ENCODE results near the gene PIP5K1B.

The PIP5K1B gene

GRCh38 chr9:68852941-68853340, 147.9 kb downstream of the PIP5K1B start:
- no peak for DNase-seq
- Histone ChIP-seq H3K9me2 (replicated peaks; ENCODE audit: insufficient read depth, low read length) (no peaks in the 10 kb centered on the region), H3K4me1 (ENCODE audit: low read length) (peaks cover 3% of the 10 kb centered on the region), H2AFZ (ENCODE audit: low read length) (no peak overlapping the region), H3F3A (ENCODE audit: insufficient read depth, low read length) (no peaks in the 10 kb centered on the region), H3K27me3 (replicated peaks; ENCODE audit: insufficient read depth, low read length) (no peaks in the 10 kb centered on the region), H3K36me3 (replicated peaks; ENCODE audit: insufficient read depth, low read length) (no peaks in the 10 kb centered on the region), H3K9me3 (replicated peaks; ENCODE audit: insufficient read depth, low read length) (no peaks in the 10 kb centered on the region), H3K4me3 (ENCODE audit: low read length) (no peak overlapping the region), H4K20me1 (ENCODE audit: insufficient read depth, low read length) (no peaks in the 10 kb centered on the region), H3K4me2 (ENCODE audit: low read depth, low read length) (no peak overlapping the region), H3K27ac (ENCODE audit: low read length) (no peak overlapping the region), H3K79me2 (ENCODE audit: low read length) (no peaks in the 10 kb centered on the region), H3K9ac (ENCODE audit: low read length) (no peak overlapping the region)
- TF ChIP-seq EZH2 (optimal IDR thresholded peaks at IDR 0.05; ENCODE audit: low read depth, low read length) (no peak), EZH2phosphoT487 (IDR thresholded peaks at IDR 0.05; ENCODE audit: low read length) (no peak)
- TF ChIP-seq, protein P1, sequence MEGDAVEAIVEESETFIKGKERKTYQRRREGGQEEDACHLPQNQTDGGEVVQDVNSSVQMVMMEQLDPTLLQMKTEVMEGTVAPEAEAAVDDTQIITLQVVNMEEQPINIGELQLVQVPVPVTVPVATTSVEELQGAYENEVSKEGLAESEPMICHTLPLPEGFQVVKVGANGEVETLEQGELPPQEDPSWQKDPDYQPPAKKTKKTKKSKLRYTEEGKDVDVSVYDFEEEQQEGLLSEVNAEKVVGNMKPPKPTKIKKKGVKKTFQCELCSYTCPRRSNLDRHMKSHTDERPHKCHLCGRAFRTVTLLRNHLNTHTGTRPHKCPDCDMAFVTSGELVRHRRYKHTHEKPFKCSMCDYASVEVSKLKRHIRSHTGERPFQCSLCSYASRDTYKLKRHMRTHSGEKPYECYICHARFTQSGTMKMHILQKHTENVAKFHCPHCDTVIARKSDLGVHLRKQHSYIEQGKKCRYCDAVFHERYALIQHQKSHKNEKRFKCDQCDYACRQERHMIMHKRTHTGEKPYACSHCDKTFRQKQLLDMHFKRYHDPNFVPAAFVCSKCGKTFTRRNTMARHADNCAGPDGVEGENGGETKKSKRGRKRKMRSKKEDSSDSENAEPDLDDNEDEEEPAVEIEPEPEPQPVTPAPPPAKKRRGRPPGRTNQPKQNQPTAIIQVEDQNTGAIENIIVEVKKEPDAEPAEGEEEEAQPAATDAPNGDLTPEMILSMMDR (IDR thresholded peaks at IDR 0.05; ENCODE audit: low read length), result no peak

DNA sequence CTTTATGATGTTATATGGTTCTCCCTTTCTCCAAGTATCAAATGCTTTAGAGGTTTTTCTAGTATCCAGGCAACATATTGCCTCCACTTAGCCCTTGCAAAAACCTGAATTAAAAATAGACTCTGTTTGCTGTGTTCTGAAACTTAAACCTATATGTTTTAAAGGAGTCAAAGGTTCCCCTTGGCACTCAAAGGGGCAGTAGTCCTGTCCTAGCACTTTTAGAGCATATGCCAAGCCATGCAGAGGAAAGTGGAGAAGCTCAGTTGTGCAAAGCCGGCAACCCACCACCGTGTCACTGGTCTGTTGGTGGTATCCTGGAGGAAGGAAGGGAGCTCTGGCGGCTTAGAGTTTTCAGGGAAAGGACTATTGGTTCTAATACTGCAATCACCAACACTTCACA, 154.3 kb downstream of the PIP5K1B start:
- H3K9ac ChIP-seq (ENCODE audit: low read length), result no peak overlapping the region
- H3K9me3 ChIP-seq (replicated peaks; ENCODE audit: insufficient read depth, low read length), result no peaks in the 10 kb centered on the region
- DNase-seq, result no peak
- no peaks in the 10 kb centered on the region for H3K36me3 ChIP-seq (replicated peaks; ENCODE audit: insufficient read depth, low read length)
- no peaks in the 10 kb centered on the region for H3K9me2 ChIP-seq (replicated peaks; ENCODE audit: insufficient read depth, low read length)
- no peaks in the 10 kb centered on the region for H3F3A ChIP-seq (ENCODE audit: insufficient read depth, low read length)
- H3K79me2 ChIP-seq (ENCODE audit: low read length), result no peaks in the 10 kb centered on the region
- H3K4me3 ChIP-seq (ENCODE audit: low read length), result no peak overlapping the region
- no peaks in the 10 kb centered on the region for H3K27me3 ChIP-seq (replicated peaks; ENCODE audit: insufficient read depth, low read length)
- TF ChIP-seq, protein P1 (IDR thresholded peaks at IDR 0.05; ENCODE audit: low read length), result no peak
- no peak for TF ChIP-seq EZH2phosphoT487 (IDR thresholded peaks at IDR 0.05; ENCODE audit: low read length)
- no peak for TF ChIP-seq EZH2 (optimal IDR thresholded peaks at IDR 0.05; ENCODE audit: low read depth, low read length)
- 0 out of 2 replicates have a peak overlapping the region, but pooled peaks have one; percentile 26 for H3K4me2 ChIP-seq (ENCODE audit: low read depth, low read length)
- peaks cover 12% of the 10 kb centered on the region for H3K4me1 ChIP-seq (ENCODE audit: low read length)
- no peaks in the 10 kb centered on the region for H4K20me1 ChIP-seq (ENCODE audit: insufficient read depth, low read length)
- H2AFZ ChIP-seq (ENCODE audit: low read length), result no peak overlapping the region
- peak overlapping the region; percentile 19; the same call in 1 of the 2 replicates for H3K27ac ChIP-seq (ENCODE audit: low read length)

DNA sequence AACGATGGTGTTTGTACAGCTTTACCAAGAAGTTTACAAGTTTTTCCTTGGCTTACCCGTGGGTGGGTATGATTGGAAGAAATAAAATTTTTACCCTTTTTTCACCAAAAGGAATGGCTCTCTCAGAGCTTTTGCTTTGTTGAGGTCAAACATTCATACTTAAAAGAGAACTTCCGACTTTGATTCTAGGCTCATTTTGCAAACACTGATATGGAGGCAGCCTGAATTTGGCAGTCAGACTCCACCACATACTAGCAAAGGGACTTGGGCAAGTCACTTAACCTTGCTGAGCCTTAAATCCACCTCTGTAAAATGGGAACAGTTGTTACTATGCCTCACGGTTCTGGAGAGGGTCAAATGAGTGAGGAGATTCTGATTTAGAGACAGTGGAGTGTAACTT, 155.4 kb downstream of the PIP5K1B start:
- Histone ChIP-seq H3K4me1 (ENCODE audit: low read length) (peaks cover 12% of the 10 kb centered on the region), H3K79me2 (ENCODE audit: low read length) (no peaks in the 10 kb centered on the region), H3F3A (ENCODE audit: insufficient read depth, low read length) (no peaks in the 10 kb centered on the region), H3K27me3 (replicated peaks; ENCODE audit: insufficient read depth, low read length) (no peaks in the 10 kb centered on the region), H4K20me1 (ENCODE audit: insufficient read depth, low read length) (no peaks in the 10 kb centered on the region), H2AFZ (ENCODE audit: low read length) (no peak overlapping the region), H3K4me2 (ENCODE audit: low read depth, low read length) (no peak overlapping the region), H3K9ac (ENCODE audit: low read length) (no peak overlapping the region), H3K9me2 (replicated peaks; ENCODE audit: insufficient read depth, low read length) (no peaks in the 10 kb centered on the region), H3K27ac (ENCODE audit: low read length) (no peak overlapping the region), H3K9me3 (replicated peaks; ENCODE audit: insufficient read depth, low read length) (no peaks in the 10 kb centered on the region), H3K36me3 (replicated peaks; ENCODE audit: insufficient read depth, low read length) (no peaks in the 10 kb centered on the region), H3K4me3 (ENCODE audit: low read length) (no peak overlapping the region)
- TF ChIP-seq EZH2phosphoT487 (IDR thresholded peaks at IDR 0.05; ENCODE audit: low read length), result no peak
- no peak for TF ChIP-seq EZH2 (optimal IDR thresholded peaks at IDR 0.05; ENCODE audit: low read depth, low read length)
- TF ChIP-seq, protein P1 (IDR thresholded peaks at IDR 0.05; ENCODE audit: low read length), result no peak
- no peak for DNase-seq

Data from MM.1S (cell line).